ENCODE data around the gene GPHB5. TPM values are rescaled to one million over a fixed set of nuclear protein-coding genes. Genes with fewer than 3 reads are reported as not detected.
"Not testable (repeated sequence)": the region's sequence is repeated elsewhere in the genome, so short reads cannot be mapped to it uniquely, and the experiment has no call there.

GPHB5 gene, protein sequence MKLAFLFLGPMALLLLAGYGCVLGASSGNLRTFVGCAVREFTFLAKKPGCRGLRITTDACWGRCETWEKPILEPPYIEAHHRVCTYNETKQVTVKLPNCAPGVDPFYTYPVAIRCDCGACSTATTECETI
- not detected in 2 replicates for total RNA-seq

DNA sequence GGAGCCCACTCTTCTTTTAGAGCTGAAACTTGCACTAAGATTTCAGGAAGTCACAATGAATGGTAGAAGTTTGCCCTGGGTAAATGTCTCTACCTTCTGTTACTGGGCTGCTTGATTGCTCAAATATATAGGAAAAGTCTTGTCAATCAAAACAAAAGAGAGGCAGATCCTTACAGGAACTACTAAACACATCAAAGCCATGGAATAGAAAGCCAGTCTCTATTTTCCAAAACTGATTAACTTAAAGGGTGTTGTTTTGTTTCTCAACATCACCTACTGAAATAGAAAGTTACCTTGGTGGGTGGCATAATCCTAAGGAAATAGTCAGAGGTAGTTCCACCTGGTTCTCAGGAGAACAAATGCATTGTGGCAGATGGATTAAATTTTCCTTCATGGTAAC, at the start of gene GPHB5:
Gene GPHB5, minus strand, starts transcription at position 101 of the 400 bp plus-strand sequence. CDS start 1,086 bp downstream, outside the sequence.
- no peak for DNase-seq (ENCODE audit: low read depth, low spot score)

DNA sequence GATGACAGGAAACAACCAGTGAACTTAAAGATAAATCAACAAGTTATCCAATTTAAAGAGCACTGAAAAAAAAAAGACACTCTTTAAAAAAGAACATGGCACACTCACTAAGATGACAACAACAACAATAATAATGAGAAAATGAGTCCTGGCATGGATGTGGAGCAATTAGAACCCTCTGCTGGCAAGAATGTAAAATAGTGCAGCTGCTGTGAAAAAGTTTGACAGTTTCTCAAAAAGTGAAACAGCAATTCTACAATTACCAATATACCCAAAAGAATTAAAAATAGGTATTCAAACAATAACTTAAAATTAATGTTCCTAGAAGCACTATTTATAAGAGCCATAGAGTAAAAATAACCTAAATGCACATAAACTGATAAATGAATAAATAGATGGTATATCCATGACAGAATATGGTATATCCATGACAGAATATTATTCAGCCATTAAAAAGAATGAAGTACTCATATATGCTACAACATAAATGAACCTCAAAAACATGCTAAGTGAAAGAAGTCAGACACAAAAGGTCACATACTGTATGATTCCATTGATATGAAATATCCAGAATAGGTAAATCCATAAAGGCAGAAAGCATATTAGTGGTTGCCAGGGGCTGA, 49.1 kb upstream of the GPHB5 start:
- no peak for DNase-seq (ENCODE audit: low read depth, low spot score)

DNA sequence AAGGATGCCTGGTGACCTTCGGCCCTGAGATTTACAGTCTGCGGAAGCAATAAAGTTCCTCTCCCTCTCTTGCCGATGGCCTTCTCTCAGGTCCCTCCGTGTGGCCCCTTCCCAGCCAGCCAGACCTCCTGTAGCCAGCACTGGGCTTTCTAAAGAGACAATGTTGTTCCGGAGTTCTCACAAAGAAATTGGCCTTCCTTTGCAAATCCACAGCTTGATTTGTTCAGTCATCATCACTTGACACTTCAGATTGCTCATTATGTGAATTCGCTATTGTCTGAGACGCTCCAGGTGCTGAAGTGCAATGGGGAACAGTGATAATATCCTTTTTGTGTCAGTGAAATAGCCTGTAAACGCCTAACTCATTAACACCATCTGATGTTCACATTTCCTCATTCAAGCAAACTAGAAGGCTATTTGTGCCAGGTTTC, 43.7 kb upstream of the GPHB5 start:
- no peak for DNase-seq (ENCODE audit: low read depth, low spot score)

DNA sequence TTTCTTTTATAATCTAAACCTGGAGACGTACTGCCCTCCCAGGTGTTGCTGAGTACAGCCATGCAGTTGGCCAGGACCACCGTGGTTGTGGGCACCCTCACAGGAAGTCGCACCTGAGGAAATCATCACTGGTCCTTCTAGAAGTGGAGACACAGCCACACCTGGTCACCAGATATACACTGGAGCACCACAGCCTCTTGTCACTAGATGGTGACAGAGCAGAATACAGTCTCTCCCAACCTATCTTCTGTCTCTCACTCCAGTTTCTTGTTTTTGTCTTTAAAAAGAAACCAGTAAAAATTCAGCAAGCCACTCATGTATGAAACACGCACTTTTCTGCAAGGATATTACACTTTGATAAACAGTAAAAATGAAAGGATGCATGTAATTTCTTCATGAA, 43.1 kb upstream of the GPHB5 start:
- no peak for DNase-seq (ENCODE audit: low read depth, low spot score)

DNA sequence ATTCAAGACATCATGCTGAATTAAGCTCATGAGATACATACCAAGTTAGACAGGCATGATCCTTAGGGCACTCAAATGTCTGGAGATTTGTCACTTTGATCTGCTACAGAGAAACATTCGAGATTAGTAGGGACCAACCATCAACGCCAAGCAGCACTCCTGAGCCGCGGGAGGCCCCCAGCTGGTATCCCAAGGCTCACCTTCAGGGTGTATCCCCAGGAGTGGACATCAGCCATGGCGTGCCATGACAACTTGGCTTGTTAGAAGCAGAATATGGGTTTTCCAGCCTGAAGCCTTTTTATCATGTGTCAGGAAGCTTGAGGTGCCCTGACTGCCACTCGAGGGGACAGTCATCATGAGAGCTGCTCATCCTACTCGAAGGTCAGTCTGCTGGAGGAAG, 39.1 kb upstream of the GPHB5 start:
- DNase-seq (ENCODE audit: low read depth, low spot score): no peak

DNA sequence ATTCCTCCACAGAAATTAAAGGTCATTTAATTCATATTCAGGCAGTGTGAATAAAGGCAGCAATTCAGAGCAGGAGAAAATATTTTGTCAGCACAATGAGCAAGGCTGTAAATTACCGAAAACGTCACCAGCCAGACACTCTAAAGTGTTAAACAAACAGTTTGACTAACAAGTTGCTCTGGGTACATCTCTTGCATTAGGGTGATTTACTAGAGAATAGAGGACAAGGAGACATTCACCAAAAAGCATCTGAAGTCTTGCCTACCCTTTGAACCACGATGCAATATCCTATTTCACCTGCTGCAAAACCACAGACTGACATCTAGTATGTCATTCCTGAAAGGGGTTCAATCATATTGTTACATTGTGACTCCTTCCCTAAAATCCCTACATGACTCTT, 27.1 kb upstream of the GPHB5 start:
- no peak for DNase-seq (ENCODE audit: low read depth, low spot score)

DNA sequence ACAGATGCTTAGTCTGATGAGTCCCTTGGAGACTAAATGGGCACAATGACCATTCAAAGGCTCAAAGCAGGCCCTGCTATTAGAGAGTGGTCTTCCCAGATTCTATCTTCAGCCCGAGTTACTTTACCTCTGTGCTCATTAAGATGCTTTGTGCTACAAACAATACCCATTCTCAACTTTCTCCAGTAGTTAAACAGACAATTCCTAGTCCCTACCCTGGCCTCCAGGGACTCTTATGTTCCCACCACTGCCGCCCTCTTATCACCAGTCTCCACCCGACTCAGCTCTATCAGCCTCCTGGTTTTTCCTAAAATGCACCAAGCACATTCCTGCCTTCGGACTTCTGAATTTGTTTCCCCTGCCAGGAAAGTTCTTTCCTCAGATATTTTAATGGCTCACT, 25.6 kb upstream of the GPHB5 start:
- DNase-seq (ENCODE audit: low read depth, low spot score): no peak

DNA sequence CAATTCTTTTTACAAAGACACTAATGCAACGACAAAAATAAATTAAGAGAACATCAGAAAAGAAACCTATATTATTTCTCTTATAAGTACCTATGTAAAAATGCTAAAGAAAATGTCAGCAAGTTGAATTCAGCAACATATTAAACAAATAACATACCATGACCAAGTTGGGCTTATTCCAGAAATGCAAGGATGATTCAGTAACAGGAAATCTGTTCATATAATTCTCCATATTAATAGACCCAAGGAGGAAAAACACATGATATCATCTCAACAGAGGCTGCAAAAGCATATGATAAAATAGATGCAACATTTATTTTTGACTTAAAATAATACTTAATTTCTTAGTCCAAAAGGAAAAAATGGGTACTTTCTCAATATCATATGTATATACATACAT, 25.1 kb upstream of the GPHB5 start:
- peak; percentile 20 for DNase-seq (ENCODE audit: low read depth, low spot score)

DNA sequence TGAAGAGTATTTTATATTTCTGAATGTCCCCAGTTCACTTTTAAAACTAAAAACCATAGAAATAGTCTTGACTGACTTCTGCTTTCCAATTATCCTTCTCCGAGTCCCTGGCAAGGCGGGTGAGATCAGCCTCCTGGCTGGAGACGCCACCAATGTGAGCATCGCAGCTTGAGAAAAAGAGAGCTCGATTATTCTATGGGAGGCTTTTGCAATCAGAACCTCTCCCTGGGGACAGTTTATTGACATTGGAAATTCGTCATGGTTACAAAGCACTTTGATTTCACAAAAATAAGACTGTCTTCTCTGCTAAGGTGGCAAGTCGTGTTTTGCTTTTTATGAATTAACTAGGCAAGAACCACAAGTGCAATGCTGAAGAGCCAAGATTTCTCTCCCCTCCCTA, 23.6 kb upstream of the GPHB5 start:
- DNase-seq (ENCODE audit: low read depth, low spot score): no peak

DNA sequence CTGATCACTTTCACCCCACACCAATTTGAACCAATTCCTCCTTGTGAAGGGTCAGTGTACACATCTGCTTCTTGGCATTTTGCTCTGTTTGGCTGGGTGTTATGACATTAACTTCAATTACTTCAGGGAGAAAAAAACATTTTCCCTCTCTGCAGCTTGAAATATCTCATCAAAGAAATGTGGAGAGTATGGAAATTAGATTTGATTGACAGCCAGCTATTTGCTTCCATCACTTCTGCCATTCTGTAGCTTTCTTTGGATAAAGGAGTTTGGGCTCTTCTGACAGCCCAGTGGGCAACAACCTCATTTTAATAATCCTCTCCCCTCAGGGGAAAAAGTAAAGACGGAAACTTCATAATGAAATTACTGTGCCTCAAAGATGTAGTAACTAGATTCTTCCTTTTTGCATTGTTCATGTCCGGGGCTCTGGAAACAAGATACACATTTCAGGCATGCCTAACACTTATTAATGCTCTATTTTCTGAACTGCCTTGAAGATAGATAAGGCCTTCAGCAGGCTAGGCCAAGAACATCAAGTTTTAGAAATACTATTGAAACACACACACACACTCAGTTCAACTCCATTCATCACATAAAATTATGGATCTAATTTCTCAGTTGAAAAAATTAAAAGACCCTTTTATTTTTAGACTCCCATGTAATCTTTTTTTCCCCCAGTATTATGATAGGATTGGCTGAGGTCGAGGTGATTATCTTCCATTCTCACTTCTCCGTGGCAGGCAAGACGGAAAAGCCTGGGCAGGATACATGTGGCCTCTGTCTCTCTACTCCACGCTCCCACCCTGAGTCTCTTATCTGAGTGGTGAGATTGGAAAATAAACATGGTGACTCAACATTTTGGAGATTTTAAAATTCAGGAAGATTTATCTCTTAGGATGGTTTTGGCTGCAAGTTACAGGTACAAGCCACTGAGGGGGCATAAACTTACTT, 10.3 kb upstream of the GPHB5 start:
- DNase-seq (ENCODE audit: low read depth, low spot score): no peak

DNA sequence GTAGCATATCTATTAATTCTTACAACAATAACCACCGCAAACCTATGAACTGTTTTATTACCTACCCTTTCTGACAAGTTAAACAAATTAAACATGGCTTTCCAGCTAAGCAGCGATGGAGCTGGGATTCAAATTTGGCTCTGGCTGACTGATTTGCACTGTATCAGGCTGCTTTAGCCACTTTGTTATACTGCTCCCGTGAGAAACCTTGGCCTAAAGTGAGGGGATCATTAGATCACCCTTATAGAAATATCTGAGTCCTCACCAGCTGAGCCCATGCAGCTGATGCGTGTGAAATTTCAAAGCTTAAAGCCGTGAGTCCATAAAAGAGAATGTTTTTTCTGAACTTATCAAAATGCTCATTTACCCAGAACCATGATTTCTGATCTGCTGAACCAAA, 8.1 kb upstream of the GPHB5 start:
- DNase-seq (ENCODE audit: low read depth, low spot score): no peak

DNA sequence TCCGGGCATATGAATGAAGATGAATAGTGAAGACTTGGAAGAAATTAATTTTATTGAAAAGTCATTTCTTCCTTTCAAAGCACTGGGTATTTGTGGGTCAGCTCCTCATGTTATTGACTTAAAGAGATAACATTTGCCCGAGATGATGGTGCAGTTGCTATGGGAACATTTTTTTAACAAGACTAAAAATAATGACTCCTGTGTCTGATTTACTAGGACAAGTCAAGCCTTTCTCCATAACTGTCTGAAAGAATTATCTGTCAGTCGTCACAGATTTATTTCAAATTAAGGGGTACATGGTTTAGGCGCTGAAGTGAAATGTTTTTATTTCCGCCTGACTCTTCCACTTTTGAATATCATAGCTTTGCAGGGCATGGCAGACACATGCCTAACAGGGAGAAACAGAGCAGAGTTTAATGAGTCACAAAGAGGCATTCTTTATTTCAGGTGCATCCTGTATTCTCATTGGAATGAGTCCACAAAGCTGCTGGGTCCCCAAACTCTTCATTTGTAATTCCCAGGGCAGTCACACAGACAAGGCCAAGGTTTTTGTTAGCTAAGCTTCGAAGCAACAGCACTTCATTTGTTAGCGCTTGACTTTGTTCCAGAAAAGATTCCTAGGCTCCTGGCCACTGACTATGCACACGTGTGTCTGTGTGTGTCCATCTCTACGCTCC, 4.3 kb upstream of the GPHB5 start:
- peak; percentile 37 for DNase-seq (ENCODE audit: low read depth, low spot score)

DNA sequence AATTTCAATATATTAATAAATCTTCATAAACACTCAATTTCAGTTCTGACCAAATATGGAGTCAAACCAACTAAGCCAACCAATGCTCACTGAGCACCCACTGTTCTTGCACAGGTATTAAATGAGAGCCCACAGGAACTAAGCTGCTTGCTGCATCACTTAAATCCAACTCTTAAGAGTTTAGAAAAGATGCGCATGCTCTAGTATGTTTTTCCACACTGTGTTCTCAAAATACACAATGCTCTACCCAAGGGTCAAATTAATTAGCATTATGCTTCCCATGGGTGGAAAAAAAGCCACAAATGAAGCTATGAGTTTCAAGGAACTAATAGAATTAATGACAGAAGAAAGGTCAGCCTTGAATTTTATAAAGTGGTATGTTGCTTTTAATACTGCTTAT, 3.7 kb upstream of the GPHB5 start:
- DNase-seq (ENCODE audit: low read depth, low spot score): no peak

DNA sequence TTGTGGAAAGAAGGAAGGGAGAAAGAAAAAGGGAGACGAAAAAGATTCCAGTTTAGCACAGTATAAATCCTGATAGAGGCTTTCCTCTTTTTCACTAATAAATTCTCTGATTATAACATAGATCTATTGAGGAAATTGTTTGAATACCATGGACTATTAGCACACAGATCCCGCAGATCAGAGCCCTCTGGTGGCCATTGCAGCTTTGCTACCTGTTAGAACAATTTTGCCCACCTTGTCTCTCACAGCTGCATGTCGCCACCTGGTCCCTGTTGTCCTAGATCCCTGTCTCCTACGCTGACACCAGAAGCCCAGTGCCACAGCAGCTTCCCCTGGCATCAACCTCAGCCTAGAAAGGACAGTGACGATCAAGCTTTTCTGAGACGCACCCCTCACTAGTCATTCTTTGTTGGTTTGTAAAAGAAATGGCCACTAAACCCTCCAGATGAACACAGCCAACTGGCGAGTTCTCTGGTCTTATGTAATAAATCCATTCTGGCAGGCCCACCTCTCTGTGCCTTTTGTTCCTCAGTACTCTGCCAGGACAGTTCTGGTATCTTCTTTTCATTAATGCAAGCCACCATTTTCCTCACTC, 9.9 kb downstream of the GPHB5 start:
- DNase-seq (ENCODE audit: low read depth, low spot score): no peak

DNA sequence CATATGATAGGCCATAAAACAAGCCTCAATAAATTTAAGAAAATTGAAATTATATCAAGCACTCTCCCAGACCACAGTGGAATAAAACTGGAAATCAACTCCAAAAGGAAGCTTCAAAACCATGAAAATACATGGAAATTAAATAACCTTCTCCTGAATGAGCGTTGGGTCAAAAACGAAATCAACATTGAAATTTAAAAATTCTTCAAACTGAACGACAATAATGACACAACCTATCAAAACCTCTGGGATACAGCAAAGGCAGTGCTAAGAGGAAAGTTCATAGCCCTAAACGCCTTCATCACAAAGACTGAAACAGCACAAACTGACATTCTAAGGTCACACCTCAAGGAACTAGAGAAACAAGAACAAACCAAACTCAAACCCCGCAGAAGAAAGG, 14.3 kb downstream of the GPHB5 start:
- DNase-seq (ENCODE audit: low read depth, low spot score): not testable (repeated sequence)

DNA sequence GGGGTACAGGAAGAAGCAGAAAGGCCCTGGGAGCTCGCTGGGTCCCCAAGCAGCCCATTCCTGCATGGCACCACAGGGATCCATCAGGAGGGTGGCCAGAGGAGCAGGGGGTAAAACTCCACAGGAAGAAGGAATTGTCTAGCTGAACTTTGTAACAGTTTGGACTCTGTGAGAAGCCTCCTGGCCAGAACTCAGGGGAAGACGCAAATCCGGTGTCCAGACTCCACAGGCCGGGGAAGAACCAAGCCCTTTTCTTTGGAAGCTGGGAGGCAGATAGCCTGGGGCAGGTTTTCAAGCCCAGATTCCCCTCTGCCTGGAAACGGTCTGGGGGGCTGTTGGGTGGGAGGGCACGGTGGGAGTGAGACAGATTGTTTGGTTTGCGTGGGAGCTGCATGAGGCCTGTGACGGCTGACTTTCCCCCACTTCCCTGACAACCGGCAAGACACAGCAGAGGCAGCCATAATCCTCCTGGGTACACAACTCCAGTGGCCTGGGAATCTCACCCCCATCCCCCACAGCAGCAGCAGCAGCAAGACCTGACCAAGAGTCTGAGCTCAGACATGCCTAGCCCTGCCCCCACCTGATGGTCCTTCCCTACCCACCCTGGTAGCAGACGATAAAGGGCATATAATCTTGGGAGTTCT, 16.7 kb downstream of the GPHB5 start:
- DNase-seq (ENCODE audit: low read depth, low spot score): no peak

DNA sequence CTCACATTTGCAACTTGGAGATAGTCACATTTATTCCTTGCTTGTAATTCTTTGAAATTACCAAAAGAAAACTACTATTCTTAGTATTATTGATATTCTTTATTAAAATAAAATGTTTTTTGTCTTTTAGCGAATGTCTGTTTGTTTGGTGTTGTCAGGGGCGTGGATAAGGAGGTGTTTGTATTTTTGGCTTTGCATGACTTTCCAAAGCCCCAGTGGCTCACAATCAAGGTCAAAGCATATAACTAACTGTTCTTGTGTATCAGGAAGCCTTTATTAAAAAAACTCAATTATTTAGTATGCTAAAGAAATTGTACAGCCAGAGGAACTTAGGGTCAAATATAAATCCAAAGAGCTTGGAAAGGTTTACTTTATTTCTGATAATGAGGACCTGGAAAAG, 17.9 kb downstream of the GPHB5 start:
- DNase-seq (ENCODE audit: low read depth, low spot score): no peak

DNA sequence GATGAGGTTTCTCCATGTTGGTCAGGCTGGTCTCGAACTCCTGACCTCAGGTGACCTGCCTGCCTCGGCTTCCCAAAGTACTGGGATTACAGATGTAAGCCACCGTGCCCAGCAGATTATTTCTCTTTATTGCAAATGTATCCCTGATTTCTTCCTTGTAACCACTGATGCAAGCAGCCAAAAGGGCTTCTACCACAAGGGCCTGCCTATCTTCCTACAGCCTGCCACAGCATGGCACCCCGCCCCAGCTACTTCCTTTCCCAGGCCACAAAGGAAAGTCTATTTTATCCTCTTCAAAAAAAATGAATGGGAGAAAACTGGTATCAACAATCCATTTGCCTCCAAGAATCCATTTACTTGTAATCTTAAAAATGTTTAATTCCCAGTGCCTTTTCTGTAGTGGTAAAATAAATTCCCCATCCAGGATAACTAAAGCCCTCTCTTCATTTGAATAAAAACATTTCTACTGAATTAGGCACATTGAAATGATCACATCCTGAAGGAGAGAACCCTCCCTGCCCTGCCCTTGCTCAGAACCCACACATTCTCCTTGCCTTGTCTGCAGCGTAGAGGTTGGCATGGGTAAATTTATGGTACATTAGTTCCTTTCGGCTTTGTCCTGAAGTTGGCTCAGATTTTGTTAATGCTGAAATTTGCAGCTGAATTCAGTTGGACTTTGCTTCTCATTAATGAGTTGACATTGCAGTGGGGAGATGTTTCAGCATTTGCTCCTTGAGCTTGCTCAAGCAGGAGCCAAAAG, 19.2 kb downstream of the GPHB5 start:
- no peak for DNase-seq (ENCODE audit: low read depth, low spot score)

DNA sequence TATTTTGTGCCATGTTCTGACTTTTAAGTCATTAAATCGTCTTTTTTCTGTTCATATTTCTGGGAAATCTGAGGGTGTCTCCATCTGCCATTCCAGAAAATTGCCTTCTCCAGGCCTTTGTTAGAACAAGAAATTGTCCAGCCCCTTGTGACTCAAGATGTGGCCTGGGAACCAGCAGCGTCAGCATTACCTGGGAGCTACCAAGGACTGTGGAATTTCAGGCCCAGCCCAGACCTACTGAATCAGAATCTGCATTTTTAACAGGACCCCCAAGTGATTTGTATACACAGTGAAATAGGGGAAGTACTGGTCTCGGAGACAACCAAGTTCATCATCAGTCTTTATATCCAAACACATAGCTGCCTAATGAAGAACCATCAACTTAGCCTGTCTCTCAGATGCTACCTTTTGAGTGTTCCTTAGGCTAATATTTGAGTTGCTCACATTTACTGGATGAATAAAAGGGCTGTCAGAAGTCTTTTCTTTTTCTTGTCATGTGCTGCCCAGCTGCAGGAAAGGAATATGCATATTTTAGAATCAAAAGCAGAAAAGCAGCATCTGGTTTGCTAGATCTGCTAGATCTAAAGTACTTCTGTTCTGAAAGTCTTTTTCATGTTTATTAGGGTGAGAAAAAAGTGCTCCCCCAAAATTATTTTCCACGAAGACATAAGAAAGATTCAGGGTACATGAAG, 21.2 kb downstream of the GPHB5 start:
- DNase-seq (ENCODE audit: low read depth, low spot score): no peak
